ENCODE data around the gene EXOC3L4. TPM values are rescaled to one million over a fixed set of nuclear protein-coding genes. Genes with fewer than 3 reads are reported as not detected.

Gene EXOC3L4
- total RNA-seq, 1 donor from 2014 or later, result not detected

DNA sequence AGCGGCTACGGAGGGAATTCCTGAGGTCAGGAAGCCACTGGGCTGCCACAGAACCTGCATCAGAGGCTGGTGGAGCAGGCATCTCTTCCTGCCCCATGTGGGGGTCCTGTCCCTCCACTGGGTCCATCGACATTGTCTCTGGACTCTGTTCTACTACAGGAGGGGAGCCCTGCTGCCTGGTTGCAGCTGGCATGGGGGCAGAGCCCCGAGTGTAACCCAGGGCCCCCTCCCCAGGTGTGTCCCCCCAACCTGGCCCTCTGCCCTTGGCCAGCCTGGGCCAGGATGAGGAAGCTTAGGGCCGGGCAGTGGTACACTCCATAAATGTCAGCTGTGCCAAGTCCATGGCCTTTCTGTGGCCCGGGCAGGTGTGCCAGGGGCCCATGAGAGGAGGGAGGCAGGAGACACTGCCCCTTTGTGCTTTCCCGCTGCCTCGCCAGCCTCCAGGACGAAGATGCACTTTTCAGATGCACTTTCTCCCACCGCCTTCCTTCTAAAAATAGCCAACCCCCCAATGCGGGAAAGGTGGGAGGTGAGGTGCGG lies 4.0 kb upstream of the EXOC3L4 start:
- TF ChIP-seq, protein P1, sequence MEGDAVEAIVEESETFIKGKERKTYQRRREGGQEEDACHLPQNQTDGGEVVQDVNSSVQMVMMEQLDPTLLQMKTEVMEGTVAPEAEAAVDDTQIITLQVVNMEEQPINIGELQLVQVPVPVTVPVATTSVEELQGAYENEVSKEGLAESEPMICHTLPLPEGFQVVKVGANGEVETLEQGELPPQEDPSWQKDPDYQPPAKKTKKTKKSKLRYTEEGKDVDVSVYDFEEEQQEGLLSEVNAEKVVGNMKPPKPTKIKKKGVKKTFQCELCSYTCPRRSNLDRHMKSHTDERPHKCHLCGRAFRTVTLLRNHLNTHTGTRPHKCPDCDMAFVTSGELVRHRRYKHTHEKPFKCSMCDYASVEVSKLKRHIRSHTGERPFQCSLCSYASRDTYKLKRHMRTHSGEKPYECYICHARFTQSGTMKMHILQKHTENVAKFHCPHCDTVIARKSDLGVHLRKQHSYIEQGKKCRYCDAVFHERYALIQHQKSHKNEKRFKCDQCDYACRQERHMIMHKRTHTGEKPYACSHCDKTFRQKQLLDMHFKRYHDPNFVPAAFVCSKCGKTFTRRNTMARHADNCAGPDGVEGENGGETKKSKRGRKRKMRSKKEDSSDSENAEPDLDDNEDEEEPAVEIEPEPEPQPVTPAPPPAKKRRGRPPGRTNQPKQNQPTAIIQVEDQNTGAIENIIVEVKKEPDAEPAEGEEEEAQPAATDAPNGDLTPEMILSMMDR (conservative IDR thresholded peaks at IDR 0.05), result no peak
- Mint-ChIP-seq H3K4me1 (no peaks in the 10 kb centered on the region), H3K9me3 (no peaks in the 10 kb centered on the region), H3K27me3 (ENCODE audit: low read depth) (peaks cover 6% of the 10 kb centered on the region), H3K27ac (ENCODE audit: unreplicated experiment) (no peak overlapping the region), H3K4me3 (no peak overlapping the region), H3K36me3 (ENCODE audit: low read depth) (no peaks in the 10 kb centered on the region)
- DNase-seq (ENCODE audit: low read depth, low spot score), result no peak

DNA sequence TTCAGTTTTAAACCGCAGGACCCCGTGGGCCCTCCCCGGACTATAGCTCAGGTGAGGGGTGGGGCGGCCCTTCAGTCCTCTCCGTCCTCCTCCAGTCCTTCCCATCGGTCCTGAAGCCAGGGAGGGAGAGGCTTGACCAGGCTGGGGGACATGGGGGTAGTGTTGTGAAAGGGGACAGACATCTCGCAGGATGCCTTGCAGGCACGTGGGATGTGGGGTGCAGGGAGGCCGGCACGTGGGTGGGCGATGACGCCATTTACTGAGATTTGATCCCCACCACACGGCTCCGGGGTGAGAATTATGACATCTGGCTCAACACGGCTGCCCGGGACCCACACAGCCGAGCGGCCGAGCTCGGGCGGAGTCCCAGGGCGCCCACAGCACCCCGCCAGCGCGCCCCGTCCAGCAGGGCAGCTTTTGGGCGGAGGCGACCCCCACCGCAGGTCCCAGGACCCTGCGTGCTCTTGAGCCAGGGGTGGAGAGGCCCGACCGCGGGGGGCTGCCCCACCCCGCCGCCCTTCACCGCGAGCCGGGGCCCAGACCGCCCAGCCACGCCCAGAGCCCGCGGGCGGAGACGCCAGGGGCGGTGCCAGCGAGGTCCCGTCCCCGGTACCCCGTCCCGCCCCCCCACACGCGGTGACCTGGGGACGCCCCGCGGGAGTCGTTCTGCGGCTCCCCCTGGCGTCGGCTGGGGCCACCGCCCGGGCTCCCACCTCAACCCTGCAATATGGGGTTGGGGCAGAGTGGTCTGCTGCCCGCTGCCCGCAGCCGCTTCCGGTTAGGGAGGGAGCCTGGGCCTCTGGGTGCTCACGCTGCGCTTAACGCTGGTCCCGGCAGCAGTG lies 3.3 kb upstream of the EXOC3L4 start:
- peak; percentile 38 for DNase-seq (ENCODE audit: low read depth, low spot score)
- H3K36me3 Mint-ChIP-seq (ENCODE audit: low read depth), result no peaks in the 10 kb centered on the region
- no peaks in the 10 kb centered on the region for H3K9me3 Mint-ChIP-seq
- peaks cover 5% of the 10 kb centered on the region for H3K27me3 Mint-ChIP-seq (ENCODE audit: low read depth)
- no peak overlapping the region for H3K4me3 Mint-ChIP-seq
- peaks cover 2% of the 10 kb centered on the region for H3K4me1 Mint-ChIP-seq
- H3K27ac Mint-ChIP-seq (ENCODE audit: unreplicated experiment), result no peak overlapping the region
- TF ChIP-seq, protein P1 (conservative IDR thresholded peaks at IDR 0.05), result peak; percentile 52

DNA sequence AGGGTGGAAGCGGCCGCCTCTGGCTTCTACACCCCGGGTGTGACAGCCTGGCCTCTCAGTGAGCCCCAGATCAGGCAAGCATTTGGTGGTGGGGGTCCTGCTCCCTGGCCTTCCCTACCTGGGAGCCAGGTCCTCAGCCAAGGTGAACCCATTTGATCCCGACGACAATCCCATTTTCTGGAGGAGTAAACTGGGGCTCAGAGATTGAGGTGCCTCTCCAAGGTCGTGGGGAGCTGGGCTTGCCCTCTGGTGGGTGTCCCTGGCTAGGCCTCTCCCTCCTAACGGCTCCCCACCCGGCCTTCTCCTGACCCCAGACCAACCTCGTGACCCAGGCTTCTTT lies 2.7 kb upstream of the EXOC3L4 start:
- H3K27ac Mint-ChIP-seq (ENCODE audit: unreplicated experiment), result no peak overlapping the region
- DNase-seq (ENCODE audit: low read depth, low spot score), result no peak
- TF ChIP-seq, protein P1 (conservative IDR thresholded peaks at IDR 0.05), result no peak
- no peak overlapping the region for H3K4me3 Mint-ChIP-seq
- peaks cover 7% of the 10 kb centered on the region for H3K4me1 Mint-ChIP-seq
- H3K27me3 Mint-ChIP-seq (ENCODE audit: low read depth), result peaks cover 5% of the 10 kb centered on the region
- no peaks in the 10 kb centered on the region for H3K9me3 Mint-ChIP-seq
- H3K36me3 Mint-ChIP-seq (ENCODE audit: low read depth), result no peaks in the 10 kb centered on the region

DNA sequence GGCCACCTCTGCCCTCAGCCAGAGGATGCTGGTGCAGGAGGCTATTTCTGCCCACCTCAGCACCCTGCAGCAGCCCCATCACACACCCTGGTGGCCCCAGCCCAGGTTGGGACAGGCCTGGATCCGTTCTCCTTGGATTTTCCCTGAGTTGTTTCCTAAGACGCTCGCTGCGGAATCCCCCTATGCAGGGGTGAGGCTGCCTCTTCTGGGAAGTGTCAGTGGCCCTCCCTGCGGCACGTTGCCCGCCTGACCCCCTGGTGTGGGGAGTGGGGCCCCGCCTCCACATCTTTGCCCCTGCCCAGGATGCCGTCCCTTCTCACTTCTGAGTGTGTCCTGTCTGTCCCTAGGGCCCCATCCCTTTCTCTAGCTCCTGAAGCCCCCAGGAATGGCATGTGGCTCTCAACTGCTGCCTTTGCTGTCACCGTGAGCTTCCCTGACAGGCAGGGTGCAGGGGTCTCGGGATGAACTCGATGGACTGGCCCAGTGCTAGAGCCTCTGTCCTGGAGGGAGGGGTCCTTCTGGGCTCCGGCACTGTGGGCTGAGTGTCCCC lies 594 bp upstream of the EXOC3L4 start:
- TF ChIP-seq, protein P1 (conservative IDR thresholded peaks at IDR 0.05), result no peak
- no peak for DNase-seq (ENCODE audit: low read depth, low spot score)
- H3K27me3 Mint-ChIP-seq (ENCODE audit: low read depth), result peaks cover 5% of the 10 kb centered on the region
- H3K4me1 Mint-ChIP-seq, result peaks cover 7% of the 10 kb centered on the region
- H3K36me3 Mint-ChIP-seq (ENCODE audit: low read depth), result no peaks in the 10 kb centered on the region
- no peak overlapping the region for H3K27ac Mint-ChIP-seq (ENCODE audit: unreplicated experiment)
- no peak overlapping the region for H3K4me3 Mint-ChIP-seq
- H3K9me3 Mint-ChIP-seq, result no peaks in the 10 kb centered on the region

DNA sequence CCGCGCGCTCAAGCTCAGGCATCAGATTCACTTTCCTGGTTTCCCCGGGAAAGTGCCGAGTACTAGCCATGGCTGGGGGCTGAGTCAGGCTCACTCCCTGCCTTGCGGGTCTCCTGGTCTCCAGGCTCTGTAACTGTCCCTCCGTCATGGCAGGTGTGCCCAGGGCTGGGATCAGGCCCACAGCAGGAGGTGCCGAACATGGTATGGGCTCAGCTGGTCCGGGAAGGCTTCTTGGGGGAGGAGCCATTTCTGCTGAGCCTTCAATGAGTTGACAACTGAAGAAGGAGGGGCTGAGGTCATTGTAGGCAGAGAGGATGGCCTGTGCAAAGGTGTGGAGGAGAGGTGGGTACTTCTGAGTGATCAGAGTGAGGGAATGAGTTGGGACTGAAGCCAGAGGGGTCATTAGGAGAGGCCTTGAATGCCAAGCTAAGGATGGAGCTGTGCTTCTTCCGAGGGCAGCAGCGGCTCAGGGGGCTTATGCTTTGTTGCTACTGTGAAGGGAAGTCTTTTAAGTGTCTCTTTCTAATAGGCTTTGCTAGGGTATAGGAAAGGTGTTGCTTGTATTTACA lies 769 bp downstream of the EXOC3L4 start:
- DNase-seq (ENCODE audit: low read depth, low spot score), result no peak
- Mint-ChIP-seq H3K36me3 (ENCODE audit: low read depth) (no peaks in the 10 kb centered on the region), H3K27me3 (ENCODE audit: low read depth) (peaks cover 5% of the 10 kb centered on the region), H3K4me3 (no peak overlapping the region), H3K4me1 (peaks cover 7% of the 10 kb centered on the region), H3K9me3 (no peaks in the 10 kb centered on the region), H3K27ac (ENCODE audit: unreplicated experiment) (no peak overlapping the region)
- TF ChIP-seq, protein P1 (conservative IDR thresholded peaks at IDR 0.05), result no peak

Measured in neural crest cell (in vitro differentiated cells).